Fibroblast of peridontal ligament (primary cell): ENCODE data around the gene DMPK.

Source experiments
- DNase-seq: peaks from one replicate; pipeline ENCODE4 v3.0.0-alpha.2; 2010; ENCODE audit errors: extremely low read depth

Gene DMPK

DNA sequence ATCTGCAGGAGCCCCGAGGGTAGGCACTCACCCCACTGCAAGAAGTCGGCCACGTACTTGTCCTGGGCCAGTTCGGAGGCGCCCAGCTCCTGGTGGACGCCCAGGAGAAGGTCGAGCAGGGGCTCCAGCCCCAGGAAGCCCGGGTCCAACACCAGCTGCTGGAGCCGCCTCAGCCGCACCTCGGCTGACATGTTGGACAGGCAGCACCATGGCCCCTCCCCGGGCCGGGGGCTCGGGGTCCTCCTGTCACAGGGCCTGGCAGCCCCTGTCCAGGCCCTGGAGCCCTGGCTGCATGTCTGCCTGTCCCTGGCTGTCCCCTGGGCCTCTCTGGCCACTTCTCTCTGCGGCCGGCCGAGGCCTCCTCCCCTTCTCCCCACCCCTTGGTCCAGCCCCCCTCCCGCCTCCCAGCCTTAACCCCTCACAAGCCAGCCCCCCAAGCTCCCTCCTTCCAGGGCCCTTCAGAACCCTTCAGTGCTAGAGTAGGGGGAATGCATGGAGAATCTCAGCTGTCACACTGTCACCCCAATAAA is at the start of gene DMPK:
Gene DMPK (minus strand): TSS at position 329 of the 530 bp plus-strand sequence. CDS start 138 bp downstream, at position 191.
- DNase-seq, result no peak

- DNase-seq, result no peak
These were observed 46.7 kb upstream of the DMPK start for GRCh38 chr19:45828945-45829344.

DNA sequence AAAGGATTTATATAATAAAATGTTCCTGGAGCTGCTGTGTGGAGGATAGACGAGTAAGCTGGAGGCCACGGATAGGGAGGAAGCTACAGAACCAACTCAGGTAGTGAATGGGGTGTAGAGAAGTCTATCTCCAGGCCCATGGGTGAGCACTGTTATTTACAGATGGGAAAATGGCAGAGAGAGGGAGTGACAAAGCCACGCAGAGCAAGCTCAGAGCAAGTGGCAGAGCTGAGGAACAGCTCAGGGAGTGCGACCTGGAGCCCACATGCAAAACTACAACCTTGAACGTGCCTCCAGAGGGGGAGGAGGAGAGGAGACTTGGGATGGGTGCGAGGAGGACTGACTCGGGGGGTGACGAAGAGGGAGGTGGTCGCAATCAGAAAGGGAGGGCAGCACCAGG is 46.2 kb upstream of the DMPK start:
- DNase-seq, result no peak

DNA sequence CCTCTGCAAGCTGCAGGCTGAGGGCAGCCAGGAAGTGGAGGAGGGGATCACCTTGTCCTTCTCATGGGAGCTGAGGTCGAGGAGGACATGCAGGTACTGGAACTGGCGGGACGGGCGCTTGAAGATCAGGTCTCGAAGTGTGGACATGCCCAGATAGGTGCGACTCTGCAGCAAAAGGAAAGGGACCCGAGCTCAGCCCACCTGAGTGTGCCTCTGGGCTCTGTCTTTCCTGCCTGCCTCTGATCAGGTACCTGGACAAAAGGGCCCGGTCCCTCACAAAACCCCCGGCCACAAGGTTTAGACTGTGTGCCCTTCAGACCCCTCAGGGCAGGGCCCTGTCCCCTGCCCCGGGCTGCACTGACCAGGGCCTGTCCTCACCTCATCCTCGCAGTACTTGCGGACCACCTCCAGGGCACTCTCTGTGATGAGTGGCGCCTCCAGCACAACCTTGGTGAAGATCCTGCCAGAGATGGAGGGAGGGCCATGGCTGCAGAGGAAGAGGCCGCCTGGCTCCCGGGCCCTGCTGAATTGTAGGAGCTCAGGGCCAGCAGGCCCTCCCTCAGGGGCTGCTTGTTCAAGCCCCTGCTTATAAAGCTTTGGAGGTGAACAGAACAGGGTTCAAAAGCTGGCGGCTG is 45.3 kb upstream of the DMPK start:
- DNase-seq, result no peak

GRCh38 chr19:45826934-45827333 is 44.6 kb upstream of the DMPK start:
- DNase-seq, result no peak

DNA sequence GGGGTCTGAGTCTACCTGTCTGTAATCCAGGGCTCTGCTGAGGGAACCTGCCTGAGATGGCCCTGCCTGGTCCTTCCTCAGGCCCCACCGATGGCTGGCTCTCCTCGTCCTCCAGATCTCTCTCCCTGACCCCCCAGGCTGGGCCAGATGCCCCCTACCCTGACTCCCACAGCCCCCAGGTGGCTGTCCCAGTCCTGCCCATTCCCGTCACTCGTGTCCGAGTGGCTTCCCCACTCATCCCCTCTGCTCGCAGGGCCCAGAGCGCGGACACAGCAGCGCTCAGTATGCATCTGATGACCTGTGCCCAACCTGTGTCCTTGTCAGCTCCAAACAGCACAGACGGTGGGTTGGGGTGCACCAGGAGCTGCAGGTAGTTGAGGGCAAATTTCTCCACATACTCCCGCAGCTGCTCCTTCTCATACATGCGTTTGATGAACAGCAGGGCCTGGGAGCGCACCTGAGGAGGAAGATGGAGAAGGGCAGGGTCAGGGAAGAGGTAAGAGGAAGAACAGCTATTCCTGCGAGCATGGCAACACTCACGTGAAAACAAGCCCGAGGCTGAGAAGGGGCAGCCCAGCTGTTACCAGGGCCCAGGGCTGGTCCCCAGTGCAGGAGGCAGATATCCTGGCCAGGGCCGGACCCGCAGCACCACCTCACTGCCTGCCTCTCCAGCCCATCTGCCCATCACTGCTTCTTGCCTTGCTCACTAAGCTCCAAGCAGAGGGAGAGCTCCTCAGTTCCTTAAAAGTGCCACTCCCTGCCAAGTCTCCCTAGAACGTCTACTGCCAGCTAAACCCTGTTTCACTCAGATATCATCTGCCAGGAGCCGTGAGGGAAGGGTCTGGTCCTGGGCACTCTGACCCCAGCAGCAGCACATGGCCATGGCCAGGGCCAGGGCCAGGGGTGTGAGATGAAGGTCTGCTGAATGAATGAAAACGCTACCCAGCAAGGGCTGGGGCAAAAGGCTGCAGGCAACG is 43.9 kb upstream of the DMPK start:
- DNase-seq, result no peak

DNA sequence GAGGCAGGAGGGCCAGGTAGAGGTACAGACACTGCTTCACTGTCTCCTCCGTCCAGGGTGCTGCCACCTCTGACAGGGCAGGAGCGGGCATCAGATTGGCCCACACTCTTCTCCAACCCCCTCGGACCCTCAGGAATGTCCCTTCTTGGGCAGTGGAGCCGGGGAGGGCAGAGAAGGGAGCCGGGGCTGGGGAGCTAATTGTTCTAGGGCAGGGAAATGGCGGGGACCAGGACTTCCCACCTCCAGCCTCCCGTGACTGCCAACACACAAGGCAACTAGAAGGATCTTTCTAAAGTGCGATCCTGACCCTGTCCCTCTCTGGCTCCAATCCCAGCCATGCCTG is 42.9 kb upstream of the DMPK start:
- DNase-seq, result no peak

DNA sequence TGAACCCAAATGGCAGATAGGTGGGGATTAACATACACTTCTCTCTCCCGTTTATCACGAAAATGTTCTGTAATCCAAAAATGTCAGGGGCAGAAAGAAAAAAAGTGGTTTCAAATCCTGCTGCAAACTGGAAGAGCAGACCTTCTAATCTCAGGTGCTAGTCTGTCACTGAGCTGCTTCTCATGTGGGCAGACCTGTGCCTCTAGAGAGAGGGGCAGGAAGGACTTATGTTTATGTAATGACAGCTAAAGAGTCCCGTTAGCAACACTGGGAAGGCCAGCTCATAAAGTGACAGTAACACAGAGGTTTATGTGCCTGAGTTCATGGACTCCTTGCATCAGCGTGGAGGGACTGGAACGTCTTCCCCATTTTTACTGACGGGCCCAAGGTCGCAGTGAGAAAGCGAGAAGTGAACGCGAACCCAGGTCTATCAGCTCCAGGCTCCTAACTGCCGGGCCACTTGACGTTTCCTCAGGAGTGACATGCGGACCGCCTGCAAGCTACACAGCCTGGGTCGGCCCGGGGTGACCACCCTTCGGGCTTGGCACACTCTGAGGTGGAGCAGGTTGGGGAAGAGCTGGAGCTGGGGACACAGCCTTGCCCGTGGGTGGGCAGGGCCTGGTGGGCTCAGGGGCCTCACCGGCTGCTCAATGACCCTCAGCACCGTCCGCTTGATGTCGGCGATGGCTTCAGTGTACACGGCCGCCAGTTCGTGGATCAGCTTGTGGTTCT is 42.4 kb upstream of the DMPK start:
- no peak for DNase-seq

- DNase-seq, result no peak
These were observed 41.8 kb upstream of the DMPK start for GRCh38 chr19:45824041-45824471.

DNA sequence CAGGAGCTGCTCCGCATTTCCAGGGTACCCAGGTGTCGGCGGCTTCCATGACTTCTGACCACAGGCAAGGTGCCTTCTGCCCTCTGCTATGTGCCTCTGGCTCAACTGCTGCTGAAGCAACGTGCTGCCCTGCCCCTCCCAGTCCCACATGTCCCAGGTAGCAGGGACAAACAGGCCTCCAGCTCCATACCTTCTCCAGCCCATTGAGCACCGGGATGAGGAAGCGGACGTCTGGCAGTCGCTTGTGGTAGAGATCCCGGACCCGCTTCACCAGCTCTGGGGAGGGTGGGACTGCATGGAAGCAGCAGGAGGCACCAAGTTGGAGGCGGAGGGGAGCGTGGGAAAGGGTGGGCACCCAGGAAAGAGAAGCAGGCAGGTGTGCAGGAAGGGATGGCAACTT is 40.9 kb upstream of the DMPK start:
- no peak for DNase-seq

DNA sequence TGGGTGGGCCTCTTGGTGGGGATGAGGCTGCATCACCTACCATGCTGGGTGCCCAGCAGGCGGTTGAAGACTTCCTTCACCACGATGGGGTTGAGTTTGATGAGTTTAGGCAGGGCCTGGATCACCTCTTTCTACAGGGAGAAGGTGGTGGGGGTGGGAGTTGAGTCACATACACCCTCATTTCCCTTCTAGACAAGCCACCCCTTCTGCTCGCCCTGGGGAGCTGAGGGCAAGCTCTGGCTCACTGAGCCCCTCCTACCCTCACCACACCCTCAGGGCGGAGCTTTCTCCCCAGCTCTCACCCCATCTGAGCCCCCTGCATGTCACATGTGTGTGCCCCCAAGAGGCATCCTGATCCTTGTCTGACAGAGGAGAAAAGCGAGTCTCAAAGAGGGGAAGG is 40.4 kb upstream of the DMPK start:
- no peak for DNase-seq

DNA sequence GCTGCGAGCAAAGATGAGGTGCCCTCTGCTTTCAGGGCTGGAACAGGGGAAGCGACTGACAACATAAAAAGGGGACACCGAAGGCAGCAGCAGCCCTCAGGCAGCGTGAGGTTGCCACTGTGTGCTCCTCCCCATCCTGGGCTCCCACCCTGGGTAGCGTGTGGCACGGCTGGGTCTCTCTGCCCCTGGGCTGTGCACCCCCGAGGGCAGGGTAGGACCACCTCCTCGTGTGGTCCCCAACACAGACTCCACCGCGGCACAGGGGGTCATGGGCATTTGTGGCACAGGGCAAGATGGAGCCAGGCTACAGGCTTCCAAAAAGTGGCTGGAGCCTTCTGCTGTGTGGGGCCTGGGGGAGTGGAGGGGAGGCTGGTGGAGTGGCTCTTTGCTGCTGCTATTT is 39.3 kb upstream of the DMPK start:
- no peak for DNase-seq

DNA sequence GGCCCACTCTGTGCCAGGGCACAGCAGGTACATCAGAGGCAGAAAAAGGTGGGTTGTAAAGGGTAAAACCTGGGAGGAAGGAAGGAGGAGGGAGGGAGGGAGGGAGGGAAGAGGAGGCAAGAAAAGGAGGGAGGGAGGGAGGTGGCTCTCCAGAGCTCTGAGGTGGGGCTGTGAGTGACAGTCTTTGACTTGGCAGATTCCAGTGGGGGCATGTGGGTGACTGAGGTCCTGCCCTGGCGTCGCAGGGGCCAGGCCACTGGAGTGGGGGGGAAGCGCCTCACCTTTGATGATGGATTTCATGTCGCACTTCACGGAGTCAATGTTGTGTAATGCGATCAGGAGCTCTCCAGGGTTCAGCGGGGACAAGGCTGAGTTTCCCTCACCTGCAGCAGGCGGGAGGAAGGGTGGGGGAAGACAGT is 38.8 kb upstream of the DMPK start:
- no peak for DNase-seq

GRCh38 chr19:45820413-45821102 is 38.3 kb upstream of the DMPK start:
- no peak for DNase-seq

- no peak for DNase-seq
These were observed 37.5 kb upstream of the DMPK start for GRCh38 chr19:45819769-45820168.

- no peak for DNase-seq
These were observed 35.5 kb upstream of the DMPK start for GRCh38 chr19:45817725-45818301.

DNA sequence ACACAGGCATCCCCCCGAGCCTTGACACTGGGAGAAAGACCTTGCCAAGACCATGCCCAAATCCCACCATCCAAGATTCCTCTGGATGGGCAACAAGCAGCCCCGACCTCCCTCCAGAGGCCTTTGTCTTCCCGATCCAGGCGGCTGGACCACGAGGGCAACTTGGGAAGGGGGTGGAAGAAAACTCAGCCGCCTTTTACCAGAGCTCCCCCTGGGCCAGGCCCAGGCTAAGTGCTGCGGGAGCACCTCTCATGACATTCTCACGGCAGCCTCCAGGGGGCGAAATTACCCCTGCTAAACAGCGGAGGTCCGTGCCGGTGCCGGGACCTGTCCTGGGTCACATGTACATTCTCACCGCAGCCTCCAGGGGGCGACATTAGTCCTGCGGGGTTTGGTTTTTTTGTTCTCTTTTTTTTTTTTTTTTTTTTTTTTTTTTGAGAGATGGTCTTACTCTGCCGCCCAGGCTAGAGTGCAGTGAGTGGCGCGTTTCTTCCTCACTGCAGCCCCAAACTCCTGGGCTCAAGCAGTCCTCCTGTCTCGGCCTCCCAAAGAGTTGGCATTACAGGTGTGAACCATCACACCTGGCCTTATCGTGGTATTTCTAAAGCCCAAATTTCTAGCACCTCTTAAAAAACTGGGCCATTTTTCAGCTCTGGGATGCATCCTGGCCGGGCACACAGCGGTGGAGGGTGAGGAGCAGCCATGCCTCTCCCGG is 34.9 kb upstream of the DMPK start:
- DNase-seq, result peak; percentile 94

DNA sequence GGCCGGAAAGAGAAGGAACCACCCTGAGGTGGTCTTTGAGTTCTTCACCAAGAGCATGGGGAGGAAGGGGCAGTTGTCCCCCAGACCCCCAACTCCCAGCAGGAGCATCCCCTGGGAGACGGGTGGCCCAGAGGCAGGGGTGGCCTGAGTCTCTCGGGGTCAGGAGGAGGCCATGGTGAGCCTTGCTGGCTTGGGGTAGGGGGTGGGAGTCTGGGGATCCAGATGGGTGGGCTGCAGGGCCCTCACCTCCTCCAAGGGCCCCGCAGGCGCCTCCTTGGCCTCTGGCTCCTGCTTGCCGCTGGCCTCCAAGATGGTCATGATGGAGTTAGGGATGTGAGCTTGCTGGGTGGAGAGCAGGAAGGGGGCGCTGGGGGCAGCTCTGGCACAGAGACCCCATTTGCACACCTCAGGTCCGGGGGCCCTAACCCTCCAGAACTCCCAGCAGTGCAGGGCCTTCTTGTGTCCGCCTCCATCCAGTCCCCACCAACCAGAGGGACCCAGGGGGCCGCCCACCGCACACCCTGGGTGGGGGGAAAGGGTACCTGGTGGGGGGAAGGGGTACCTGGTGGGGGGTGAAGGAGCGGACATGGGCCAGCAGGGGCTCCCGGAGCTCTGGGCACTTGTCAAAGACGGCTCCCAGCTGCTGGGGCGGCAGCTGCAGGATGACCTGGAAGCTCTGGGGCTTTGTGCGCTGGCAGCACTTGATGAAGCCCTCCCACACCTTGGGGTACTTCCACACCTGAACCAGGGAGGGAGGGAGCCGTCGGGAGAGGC is 34.1 kb upstream of the DMPK start:
- no peak for DNase-seq

DNA sequence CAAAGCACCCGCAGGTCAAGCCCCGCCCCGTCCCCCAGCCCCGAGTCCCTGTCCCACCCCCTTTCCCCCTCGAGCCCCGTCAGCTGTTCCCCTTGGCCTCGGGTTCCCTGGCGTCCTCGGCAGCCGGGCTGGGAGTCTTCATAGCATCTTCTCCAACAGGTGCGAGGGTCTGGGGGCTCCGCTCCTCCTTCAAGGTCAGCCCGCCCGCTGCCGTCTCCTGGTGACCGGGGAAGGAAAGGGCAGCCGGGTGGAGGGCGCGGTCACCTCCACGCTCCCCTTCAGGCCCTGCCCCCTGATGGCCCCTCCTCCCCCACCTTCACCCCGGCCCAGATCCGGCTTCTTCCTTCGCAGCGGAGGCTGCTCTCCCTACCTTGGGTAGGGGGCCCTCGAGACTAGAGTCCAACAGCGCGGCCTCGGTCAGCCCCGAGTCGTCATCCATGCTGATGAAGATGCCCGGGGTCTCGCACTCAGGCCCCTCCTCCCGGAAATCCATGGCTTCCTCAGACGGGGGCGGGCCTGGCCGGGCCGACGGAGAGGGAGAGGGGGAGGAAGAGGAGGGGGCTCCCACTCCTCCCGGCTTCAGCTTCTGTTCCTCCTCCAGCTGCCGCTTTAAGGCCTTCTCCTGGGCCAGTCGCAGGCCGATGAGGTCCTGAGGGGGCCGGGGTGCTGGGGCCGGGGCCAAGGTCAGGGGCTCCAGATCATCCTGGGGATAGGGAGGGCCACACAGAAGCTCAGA is 33.4 kb upstream of the DMPK start:
- no peak for DNase-seq
